SK-N-SH treated with all-trans-retinoic acid at 6 μM for 48 hours (cell line): ENCODE measurements around the gene C5orf47.

Experiments used
- ZFP3 ChIP-seq: fragments of 250-450 bp; sonication (Bioruptor Pico); IDR thresholded peaks from 2 replicates; pipeline ENCODE4 v1.5.0; 2020; ENCODE audit warnings: mild to moderate bottlenecking, moderate library complexity
- TF ChIP-seq, protein P1 (sequence below): fragments of 250-450 bp; sonication (Bioruptor Pico); IDR thresholded peaks from 2 replicates; pipeline ENCODE4 v1.8.0; 2020; ENCODE audit warnings: mild to moderate bottlenecking, moderate library complexity, borderline replicate concordance
- TF ChIP-seq, protein P2 (sequence below): fragments of 250-450 bp; sonication (Bioruptor Pico); IDR thresholded peaks from 2 replicates; pipeline ENCODE4 v1.5.1; 2021; ENCODE audit warnings: mild to moderate bottlenecking, moderate library complexity

DNA sequence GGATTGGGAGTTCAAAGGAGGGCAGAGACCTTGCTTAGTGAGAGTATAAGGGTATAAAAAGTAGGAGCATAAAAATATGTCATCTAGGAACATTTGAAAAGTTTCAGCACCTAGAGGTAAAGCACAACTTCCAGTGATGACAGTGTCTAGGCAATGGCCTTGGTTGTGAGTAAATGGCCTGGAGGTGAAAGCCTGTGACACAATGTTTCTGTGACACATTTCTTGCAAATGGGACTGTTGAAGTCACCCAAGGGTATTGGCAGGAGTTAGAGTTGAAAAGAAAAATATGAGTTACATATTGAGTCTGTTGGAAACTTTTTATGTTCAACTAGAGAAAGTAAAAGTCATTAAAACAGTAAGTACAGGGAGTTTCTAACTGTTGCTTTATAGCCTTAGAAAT lies 14.8 kb downstream of the C5orf47 start:
- TF ChIP-seq, protein P1, sequence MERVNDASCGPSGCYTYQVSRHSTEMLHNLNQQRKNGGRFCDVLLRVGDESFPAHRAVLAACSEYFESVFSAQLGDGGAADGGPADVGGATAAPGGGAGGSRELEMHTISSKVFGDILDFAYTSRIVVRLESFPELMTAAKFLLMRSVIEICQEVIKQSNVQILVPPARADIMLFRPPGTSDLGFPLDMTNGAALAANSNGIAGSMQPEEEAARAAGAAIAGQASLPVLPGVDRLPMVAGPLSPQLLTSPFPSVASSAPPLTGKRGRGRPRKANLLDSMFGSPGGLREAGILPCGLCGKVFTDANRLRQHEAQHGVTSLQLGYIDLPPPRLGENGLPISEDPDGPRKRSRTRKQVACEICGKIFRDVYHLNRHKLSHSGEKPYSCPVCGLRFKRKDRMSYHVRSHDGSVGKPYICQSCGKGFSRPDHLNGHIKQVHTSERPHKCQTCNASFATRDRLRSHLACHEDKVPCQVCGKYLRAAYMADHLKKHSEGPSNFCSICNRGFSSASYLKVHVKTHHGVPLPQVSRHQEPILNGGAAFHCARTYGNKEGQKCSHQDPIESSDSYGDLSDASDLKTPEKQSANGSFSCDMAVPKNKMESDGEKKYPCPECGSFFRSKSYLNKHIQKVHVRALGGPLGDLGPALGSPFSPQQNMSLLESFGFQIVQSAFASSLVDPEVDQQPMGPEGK (CRISPR knock-in tag): no peak
- TF ChIP-seq ZFP3: no peak
- TF ChIP-seq, protein P2, sequence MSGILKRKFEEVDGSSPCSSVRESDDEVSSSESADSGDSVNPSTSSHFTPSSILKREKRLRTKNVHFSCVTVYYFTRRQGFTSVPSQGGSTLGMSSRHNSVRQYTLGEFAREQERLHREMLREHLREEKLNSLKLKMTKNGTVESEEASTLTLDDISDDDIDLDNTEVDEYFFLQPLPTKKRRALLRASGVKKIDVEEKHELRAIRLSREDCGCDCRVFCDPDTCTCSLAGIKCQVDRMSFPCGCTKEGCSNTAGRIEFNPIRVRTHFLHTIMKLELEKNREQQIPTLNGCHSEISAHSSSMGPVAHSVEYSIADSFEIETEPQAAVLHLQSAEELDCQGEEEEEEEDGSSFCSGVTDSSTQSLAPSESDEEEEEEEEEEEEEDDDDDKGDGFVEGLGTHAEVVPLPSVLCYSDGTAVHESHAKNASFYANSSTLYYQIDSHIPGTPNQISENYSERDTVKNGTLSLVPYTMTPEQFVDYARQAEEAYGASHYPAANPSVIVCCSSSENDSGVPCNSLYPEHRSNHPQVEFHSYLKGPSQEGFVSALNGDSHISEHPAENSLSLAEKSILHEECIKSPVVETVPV (CRISPR knock-in tag): no peak
